Testis (tissue), 2 donors: ENCODE results near the gene CORO1A.

Experiments
- POLR2A ChIP-seq: fragments of 450-650 bp; IDR thresholded peaks from one replicate; pipeline ENCODE4 v1.6.1; 2017; ENCODE audit warnings: antibody characterized with exemption, mild to moderate bottlenecking, moderate library complexity
- TF ChIP-seq, protein P1 (sequence below), 3 experiments: fragments of 450-650 bp in 2 of 3; fragments of 200-600 bp in 1 of 3; sonication (generic) in 1 of 3; IDR thresholded peaks; one replicate each; pipeline ENCODE4 v1.5.1; 2016 to 2019; ENCODE audit warnings: antibody characterized with exemption in 3 of 3, mild to moderate bottlenecking in 2 of 3, moderate library complexity in 1 of 3

DNA sequence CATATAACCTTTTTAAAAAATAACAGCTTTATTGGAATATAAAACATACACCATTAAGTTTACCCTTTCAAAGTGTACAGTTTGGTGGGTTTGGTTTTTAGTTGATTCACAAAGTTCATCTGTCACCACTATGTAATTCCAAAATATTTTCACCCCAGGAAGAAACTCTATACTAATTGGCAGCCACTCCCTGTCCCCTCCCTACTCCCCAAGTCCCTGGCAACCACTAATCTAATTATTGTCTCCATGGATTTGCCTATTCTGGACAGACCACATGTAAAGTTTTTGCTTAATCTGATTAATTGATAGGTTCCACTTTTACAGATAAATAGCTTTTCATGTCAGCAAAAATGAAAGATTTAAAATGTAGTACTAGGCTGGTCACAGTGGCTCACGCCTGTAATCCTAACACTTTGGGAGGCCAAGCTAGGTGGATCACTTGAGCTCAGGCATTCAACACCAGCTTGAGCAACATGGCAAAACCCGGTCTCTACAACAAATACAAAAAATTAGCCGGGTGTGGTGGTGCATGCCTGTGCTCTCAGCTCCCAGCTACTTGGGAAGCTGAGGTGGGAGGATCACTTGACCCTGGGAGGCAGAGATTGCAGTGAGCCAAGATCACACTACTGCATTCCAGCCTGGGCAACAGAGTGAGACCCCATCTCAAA lies 35.4 kb upstream of the CORO1A start:
- TF ChIP-seq POLR2A = no peak
- TF ChIP-seq, protein P1, sequence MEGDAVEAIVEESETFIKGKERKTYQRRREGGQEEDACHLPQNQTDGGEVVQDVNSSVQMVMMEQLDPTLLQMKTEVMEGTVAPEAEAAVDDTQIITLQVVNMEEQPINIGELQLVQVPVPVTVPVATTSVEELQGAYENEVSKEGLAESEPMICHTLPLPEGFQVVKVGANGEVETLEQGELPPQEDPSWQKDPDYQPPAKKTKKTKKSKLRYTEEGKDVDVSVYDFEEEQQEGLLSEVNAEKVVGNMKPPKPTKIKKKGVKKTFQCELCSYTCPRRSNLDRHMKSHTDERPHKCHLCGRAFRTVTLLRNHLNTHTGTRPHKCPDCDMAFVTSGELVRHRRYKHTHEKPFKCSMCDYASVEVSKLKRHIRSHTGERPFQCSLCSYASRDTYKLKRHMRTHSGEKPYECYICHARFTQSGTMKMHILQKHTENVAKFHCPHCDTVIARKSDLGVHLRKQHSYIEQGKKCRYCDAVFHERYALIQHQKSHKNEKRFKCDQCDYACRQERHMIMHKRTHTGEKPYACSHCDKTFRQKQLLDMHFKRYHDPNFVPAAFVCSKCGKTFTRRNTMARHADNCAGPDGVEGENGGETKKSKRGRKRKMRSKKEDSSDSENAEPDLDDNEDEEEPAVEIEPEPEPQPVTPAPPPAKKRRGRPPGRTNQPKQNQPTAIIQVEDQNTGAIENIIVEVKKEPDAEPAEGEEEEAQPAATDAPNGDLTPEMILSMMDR (IDR thresholded peaks at IDR 0.05) = no peak
